DND-41 (cell line): Measurements from ENCODE around the gene DPY19L2.
"Not testable (repeated sequence)": the region's sequence is repeated elsewhere in the genome, so short reads cannot be mapped to it uniquely, and the experiment has no call there.

Experiments
- EZH2 ChIP-seq: IDR thresholded peaks from 3 replicates; pipeline ENCODE4 v1.6.1; 2012; ENCODE audit warnings: borderline replicate concordance, low read depth, mild to moderate bottlenecking, moderate library complexity, low read length, inconsistent platforms; ENCODE audit not compliant: severe bottlenecking
- TF ChIP-seq, protein P1 (sequence below): IDR thresholded peaks from 2 replicates; pipeline ENCODE4 v1.5.1; 2012; ENCODE audit warnings: borderline replicate concordance, low read length, moderate library complexity, mild to moderate bottlenecking; ENCODE audit not compliant: poor library complexity, severe bottlenecking; ENCODE audit errors: extremely low read depth

DNA sequence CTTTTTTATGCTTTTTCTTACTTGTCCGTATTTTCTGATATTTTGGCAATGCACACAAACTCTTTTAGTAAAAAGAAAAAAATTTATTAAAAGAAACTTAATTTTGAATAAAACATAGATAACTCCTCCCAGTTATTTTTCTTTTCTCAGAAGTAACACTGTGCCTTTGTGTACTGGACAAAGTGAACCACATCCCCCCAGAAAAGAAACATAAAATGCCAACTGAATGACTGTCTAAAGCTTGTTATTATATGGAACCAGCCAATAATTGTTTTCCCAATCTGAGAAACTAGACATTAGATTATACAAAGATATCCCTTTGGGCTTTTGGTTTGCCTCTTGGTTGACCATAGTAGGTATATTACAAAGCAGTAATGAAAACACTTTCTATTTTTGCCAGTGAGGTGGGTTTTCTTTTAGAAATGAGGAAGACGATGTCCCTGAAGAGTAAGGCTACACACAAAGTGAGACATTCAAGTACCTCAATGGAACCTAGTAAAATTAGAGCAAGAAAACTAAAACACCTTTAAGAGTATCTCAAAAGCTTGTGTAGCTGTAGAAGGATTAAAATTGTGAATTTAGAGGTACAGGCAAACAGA, 44.2 kb upstream of the DPY19L2 start:
- TF ChIP-seq, protein P1, sequence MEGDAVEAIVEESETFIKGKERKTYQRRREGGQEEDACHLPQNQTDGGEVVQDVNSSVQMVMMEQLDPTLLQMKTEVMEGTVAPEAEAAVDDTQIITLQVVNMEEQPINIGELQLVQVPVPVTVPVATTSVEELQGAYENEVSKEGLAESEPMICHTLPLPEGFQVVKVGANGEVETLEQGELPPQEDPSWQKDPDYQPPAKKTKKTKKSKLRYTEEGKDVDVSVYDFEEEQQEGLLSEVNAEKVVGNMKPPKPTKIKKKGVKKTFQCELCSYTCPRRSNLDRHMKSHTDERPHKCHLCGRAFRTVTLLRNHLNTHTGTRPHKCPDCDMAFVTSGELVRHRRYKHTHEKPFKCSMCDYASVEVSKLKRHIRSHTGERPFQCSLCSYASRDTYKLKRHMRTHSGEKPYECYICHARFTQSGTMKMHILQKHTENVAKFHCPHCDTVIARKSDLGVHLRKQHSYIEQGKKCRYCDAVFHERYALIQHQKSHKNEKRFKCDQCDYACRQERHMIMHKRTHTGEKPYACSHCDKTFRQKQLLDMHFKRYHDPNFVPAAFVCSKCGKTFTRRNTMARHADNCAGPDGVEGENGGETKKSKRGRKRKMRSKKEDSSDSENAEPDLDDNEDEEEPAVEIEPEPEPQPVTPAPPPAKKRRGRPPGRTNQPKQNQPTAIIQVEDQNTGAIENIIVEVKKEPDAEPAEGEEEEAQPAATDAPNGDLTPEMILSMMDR: not testable (repeated sequence)
- not testable (repeated sequence) for TF ChIP-seq EZH2
